WERI-Rb-1 (cell line): ENCODE measurements around the gene TMEM121.

Experiments used
- DNase-seq: peaks from one replicate; pipeline ENCODE4 v3.0.0-alpha.2; 2020
- H3K27ac ChIP-seq: fragments of 250-450 bp; sonication (Bioruptor Pico); 2 replicates; pipeline ENCODE4 v1.5.1; 2020; ENCODE audit warnings: mild to moderate bottlenecking, moderate library complexity
- H3K27me3 ChIP-seq: fragments of 250-450 bp; sonication (Bioruptor Pico); 2 replicates; pipeline ENCODE4 v1.5.1; 2021; ENCODE audit warnings: mild to moderate bottlenecking, low read depth, moderate library complexity; ENCODE audit not compliant: insufficient read depth, severe bottlenecking
- H3K36me3 ChIP-seq: fragments of 250-450 bp; sonication (Bioruptor Pico); 2 replicates; pipeline ENCODE4 v1.5.1; 2020; ENCODE audit warnings: mild to moderate bottlenecking, moderate library complexity
- H3K4me3 ChIP-seq: 2 replicates; pipeline ENCODE4 v1.5.1; 2011; ENCODE audit warnings: low read depth, mild to moderate bottlenecking, control low read depth, low read length
- H3K9me3 ChIP-seq: fragments of 250-450 bp; sonication (Bioruptor Pico); 2 replicates; pipeline ENCODE4 v1.5.1; 2021; ENCODE audit warnings: mild to moderate bottlenecking, moderate library complexity; ENCODE audit not compliant: severe bottlenecking
- CTCF ChIP-seq: IDR thresholded peaks from 2 replicates; pipeline ENCODE4 v1.5.1; 2011; ENCODE audit warnings: low read depth, mild to moderate bottlenecking, control low read depth, inconsistent platforms, low read length

TMEM121 gene

GRCh38 chr14:105525861-105526775, at the start of gene TMEM121:
Gene TMEM121, plus strand, starts transcription at chr14:105526583. Its CDS starts 2,252 bp downstream, at chr14:105528835.
- Histone ChIP-seq H3K27ac (no peak within 1 kb of the TSS), H3K9me3 (no peaks in the 10 kb centered on the region), H3K36me3 (peaks cover 4% of the 10 kb centered on the region; the same call in 1 of the 2 replicates), H3K27me3 (peaks cover 18% of the 10 kb centered on the region), H3K4me3 (peak within 1 kb of the TSS; percentile 66)
- DNase-seq, result peak; percentile 35
- no peak for TF ChIP-seq CTCF

GRCh38 chr14:105476831-105477659, 49.3 kb upstream of the TMEM121 start:
- Histone ChIP-seq H3K36me3 (no peaks in the 10 kb centered on the region; the same call in 1 of the 2 replicates), H3K9me3 (no peaks in the 10 kb centered on the region), H3K27me3 (no peaks in the 10 kb centered on the region), H3K27ac (no peak overlapping the region), H3K4me3 (no peak overlapping the region)
- DNase-seq, result no peak
- TF ChIP-seq CTCF, result no peak

- no peak overlapping the region for H3K4me3 ChIP-seq
- no peak for TF ChIP-seq CTCF
- H3K9me3 ChIP-seq, result no peaks in the 10 kb centered on the region
- no peak overlapping the region for H3K27ac ChIP-seq
- H3K27me3 ChIP-seq, result no peaks in the 10 kb centered on the region
- H3K36me3 ChIP-seq, result no peaks in the 10 kb centered on the region; the same call in 1 of the 2 replicates
- DNase-seq, result no peak
Measured at GRCh38 chr14:105477660-105478397, 48.6 kb upstream of the TMEM121 start.

GRCh38 chr14:105478398-105479251, 47.8 kb upstream of the TMEM121 start:
- DNase-seq, result no peak
- Histone ChIP-seq H3K27me3 (no peaks in the 10 kb centered on the region), H3K36me3 (no peaks in the 10 kb centered on the region; the same call in 1 of the 2 replicates), H3K9me3 (no peaks in the 10 kb centered on the region), H3K4me3 (no peak overlapping the region), H3K27ac (no peak overlapping the region)
- no peak for TF ChIP-seq CTCF
